NCI-H69 (cell line): ENCODE data around the gene AAGAB.

Experiments used
- DNase-seq: peaks from one replicate; lab custom pipeline; 2025; lab: John Stamatoyannopoulos, UW

Gene AAGAB

GRCh38 chr15:67187351-67187854 lies 67.1 kb downstream of the AAGAB start:
- DNase-seq: no peak

GRCh38 chr15:67186688-67187087 lies 67.8 kb downstream of the AAGAB start:
- peak; percentile 44 for DNase-seq

- no peak for DNase-seq
These were observed 68.2 kb downstream of the AAGAB start for GRCh38 chr15:67186226-67186649.

GRCh38 chr15:67185621-67186225 lies 68.7 kb downstream of the AAGAB start:
- DNase-seq: no peak

GRCh38 chr15:67185051-67185450 lies 69.4 kb downstream of the AAGAB start:
- no peak for DNase-seq

GRCh38 chr15:67184208-67184925 lies 70.1 kb downstream of the AAGAB start:
- DNase-seq: no peak

GRCh38 chr15:67183443-67184169 lies 70.9 kb downstream of the AAGAB start:
- no peak for DNase-seq

GRCh38 chr15:67181221-67181639 lies 73.2 kb downstream of the AAGAB start:
- DNase-seq: no peak

GRCh38 chr15:67180514-67181191 lies 73.8 kb downstream of the AAGAB start:
- peak; percentile 12 for DNase-seq

- no peak for DNase-seq
These were observed 74.4 kb downstream of the AAGAB start for GRCh38 chr15:67180035-67180434.

- DNase-seq: no peak
These were observed 75.0 kb downstream of the AAGAB start for GRCh38 chr15:67179411-67179995.

- DNase-seq: no peak
These were observed 75.8 kb downstream of the AAGAB start for GRCh38 chr15:67178569-67179210.

GRCh38 chr15:67177752-67178151 lies 76.7 kb downstream of the AAGAB start:
- peak; percentile 36 for DNase-seq

GRCh38 chr15:67176195-67176971 lies 78.1 kb downstream of the AAGAB start:
- peak; percentile 79 for DNase-seq

- no peak for DNase-seq
These were observed 78.8 kb downstream of the AAGAB start for GRCh38 chr15:67175643-67176071.

- DNase-seq: peak; percentile 92
These were observed 79.4 kb downstream of the AAGAB start for GRCh38 chr15:67174864-67175573.

GRCh38 chr15:67174446-67174845 lies 80.0 kb downstream of the AAGAB start:
- no peak for DNase-seq

- no peak for DNase-seq
These were observed 80.7 kb downstream of the AAGAB start for GRCh38 chr15:67173786-67174185.

GRCh38 chr15:67173005-67173404 lies 81.5 kb downstream of the AAGAB start:
- peak; percentile 17 for DNase-seq

- no peak for DNase-seq
These were observed 82.3 kb downstream of the AAGAB start for GRCh38 chr15:67172172-67172571.
